ENCODE results near the gene LRRC8D.
"Not testable (repeated sequence)": the region's sequence is repeated elsewhere in the genome, so short reads cannot be mapped to it uniquely, and the experiment has no call there.

Gene LRRC8D

DNA sequence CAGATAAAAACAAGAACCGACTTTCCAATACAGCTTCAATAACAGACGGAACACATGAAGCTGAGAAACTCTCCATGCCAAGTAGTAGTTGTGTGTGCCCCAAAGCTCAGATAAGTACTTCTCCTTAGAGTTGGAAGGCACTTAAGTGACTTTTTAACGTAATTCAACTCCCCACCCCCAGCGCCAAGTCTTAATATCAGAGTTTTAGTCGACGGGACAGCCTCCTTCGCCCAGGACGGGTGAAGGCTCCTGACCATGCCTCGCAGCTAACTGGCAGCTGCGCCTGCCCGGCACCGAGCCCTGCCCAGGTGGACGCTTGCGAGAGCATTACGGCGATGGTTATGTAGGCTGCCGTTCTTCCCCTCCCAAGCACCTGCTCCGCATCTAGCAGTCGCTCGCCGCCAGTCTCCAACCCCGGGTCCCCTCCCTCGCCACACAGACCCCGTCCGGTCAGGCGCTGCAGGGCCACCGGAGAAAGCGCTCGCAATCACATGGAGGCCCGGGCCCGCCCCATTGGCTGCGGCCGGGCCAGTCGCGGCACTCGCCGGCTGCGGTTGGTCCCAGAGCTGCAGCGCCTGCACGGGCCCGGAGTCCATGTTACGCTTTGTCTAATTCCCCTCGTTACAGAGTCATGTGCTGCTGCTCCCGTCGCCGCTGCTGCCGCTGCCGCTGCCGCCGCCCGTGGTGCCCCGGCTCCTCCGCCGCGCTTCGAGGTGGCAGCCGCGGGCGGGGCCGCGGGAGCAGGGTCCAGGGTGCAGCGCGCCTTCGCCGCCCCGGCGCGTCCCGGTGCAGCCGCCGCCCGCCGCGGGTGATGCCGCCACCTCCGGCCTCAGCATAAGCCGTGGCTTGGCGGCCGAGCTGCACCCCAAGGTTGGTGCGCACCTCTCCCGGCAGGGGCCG is at the start of gene LRRC8D:
TSS of gene LRRC8D (plus strand) at position 611 of the 900 bp plus-strand sequence. CDS start 112,037 bp downstream, outside the sequence.
- DNase-seq (ENCODE audit: low read depth), result no peak

DNA sequence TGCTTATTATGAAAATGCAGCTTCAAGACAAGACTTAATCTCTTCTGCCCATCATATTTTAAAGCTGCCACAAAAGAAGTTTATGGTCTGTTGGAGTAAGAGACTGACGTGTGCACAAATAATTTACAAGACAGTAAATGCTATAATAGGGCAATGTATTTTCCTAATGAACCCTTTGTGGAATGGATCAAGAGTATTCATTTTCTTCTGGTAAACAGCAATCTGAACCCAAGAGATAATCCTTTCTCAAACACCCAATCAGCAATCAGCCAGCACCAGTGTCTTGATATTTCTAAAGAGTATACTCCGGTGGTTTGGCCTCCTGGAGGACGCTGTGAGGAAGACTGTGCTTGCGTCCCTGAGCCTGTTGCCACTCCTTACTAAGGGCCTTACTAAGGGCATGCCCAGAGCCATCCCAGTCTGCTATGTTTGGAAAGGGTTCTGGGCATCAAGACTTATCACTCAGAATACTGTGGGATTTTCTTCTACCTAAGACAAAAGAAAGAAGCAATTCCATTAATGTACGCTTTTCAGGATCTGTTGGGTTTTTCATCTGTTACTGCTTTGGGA is 48.8 kb upstream of the LRRC8D start:
- no peak for DNase-seq (ENCODE audit: low read depth)

DNA sequence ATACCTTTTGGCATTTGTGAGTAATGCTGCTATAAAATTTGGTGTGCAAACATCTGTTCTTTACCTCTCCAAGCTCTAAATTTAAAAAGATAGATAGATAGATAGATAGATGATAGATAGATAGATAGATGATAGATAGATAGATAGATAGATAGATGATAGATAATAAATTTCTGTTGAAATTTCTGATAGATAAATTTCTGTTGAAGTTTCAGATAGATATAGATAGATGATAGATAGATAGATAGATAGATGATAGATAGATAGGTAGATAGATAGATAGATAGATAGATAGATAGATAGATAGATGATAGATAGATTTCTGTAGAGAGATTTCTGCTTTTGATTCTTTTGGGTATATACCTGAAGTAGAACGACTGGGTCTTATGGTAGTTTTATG is 44.7 kb upstream of the LRRC8D start:
- DNase-seq (ENCODE audit: low read depth), result not testable (repeated sequence)

DNA sequence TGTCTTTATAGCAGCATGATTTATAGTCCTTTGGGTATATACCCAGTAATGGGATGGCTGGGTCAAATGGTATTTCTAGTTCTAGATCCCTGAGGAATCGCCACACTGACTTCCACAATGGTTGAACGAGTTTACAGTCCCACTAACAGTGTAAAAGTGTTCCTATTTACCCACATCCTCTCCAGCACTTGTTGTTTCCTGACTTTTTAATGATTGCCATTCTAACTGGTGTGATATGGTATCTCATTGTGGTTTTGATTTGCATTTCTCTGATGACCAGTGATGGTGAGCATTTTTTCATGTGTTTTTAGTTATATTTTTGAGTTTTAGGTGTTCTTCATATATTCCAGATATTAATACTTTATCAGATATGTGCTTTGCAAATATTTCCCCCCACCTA is 43.6 kb upstream of the LRRC8D start:
- DNase-seq (ENCODE audit: low read depth), result not testable (repeated sequence)

DNA sequence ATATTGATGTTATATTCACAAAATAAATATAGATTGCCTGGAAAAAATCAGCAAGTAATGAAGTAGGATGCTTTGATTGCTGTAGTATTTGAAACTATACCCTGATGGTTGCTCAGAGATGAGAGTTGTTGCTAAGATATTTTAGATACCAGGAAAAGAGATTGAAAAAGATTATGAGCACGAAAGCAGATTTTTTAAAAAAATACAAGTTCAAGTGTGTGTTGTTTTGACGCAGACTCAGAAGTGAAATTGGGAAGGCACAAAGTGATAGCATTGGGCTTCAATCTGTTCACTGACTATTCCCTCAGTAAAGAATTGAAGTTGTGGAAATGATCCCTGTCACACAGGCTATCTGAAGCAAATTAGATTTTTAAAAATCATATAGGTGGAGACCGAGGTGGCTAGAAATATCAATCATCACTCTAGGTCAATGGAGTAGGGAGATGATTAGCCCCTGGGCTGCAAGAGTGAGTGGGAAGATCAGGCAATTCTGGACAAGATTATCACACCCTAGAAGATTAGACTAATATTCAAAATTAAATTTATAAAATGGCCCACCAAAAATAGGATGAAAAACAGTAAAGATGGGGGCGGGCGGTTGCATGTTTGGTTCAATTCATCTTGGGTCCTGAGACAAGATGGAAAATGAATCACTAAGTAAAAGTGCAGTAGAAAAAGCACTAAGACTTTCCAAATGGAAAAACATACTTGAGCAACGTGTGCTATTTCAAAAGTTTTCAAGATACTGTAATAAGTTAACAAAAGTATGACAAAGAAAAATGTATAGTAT is 41.5 kb upstream of the LRRC8D start:
- no peak for DNase-seq (ENCODE audit: low read depth)

DNA sequence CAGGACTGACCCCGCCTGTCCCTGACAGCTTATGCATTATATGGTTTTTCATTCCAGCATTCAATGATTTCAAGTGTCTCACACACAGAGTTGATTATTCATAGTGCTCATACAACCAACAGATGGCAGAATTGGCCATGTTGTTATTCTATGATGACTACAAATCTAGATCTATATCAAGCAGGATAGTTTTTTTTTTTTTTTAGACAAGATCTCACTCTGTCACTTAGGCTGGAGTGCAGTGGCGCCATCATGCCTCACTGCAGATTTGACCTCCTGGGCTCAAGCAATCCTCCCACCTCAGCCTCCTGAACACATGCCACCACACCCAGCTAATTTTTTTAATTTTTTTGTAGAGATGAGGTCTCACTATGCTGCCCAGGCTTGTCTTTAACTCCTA is 40.1 kb upstream of the LRRC8D start:
- DNase-seq (ENCODE audit: low read depth), result no peak

DNA sequence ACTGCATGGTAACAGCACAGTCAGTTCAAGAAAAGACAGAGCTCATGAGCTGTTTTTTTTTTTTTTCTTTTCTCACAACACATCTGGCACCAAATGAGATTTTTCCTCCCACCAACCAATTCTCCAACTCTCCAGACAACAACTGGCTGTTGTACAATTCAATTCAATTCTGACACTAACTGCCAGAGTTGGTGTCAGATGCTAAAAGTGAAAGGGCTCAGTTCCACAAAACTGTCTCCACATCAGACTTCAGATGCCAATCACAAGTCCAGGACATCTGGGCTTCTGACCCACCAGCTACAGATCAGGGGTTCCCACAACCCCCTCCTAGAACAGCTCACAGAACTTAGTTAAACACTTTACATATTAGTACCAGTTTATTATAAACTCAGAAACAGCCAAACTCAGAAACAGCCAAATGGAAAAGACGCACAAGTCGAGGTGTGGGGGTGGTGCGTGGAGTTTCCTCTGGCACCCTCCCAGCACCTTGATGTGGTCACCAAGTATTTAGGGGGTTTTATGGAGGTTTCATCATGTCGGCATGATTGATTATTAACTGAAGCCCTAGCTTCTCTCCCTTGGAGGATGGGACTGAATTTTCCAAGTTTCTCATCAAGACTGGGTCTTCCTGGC is 39.2 kb upstream of the LRRC8D start:
- DNase-seq (ENCODE audit: low read depth), result no peak

DNA sequence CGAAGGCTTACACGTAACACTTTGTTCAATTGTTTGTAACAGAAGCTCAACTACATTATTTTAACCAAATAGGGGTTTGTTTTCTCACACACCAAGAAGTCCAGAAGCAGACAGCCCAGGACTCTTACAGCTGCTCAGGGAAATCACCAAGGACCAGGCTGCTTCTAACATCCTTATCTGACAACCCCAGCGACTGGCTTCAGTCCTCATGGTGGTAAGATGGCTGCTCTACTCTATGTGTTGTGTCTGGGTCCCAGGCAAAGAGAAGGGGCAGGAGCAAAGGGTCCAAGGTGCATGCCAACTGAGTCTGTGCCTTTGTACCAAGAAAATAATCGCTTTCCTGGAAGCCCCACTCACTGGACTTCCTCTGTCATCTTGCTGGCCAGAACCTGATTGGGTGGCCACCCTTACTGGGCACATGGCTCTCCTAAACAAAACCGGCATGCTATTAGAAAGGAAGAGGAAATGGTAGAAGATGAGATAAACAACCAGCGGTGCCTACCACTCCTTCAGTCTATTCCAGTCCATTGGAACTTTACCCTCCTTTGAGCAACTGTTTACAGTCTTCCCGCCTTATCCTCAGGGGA is 34.1 kb upstream of the LRRC8D start:
- no peak for DNase-seq (ENCODE audit: low read depth)

DNA sequence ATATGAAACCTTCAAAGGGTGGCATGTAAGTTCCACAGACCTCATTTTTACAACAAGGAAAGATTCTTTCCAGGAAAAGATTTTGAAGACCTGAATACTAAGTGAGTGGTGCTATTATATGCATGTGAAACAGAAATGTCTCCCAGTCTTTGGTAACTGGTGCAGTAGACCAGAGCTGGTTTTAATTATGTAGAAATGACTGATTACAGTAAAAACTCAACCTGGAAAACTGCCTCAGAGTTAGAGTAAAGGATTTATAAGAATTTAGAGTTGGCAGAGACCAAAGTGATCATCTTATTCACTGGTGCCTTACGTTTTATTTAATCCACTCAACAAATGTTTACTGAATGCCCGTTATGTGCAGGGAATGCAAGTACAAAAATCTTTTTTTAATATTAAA is 30.2 kb upstream of the LRRC8D start:
- DNase-seq (ENCODE audit: low read depth), result peak; percentile 26

DNA sequence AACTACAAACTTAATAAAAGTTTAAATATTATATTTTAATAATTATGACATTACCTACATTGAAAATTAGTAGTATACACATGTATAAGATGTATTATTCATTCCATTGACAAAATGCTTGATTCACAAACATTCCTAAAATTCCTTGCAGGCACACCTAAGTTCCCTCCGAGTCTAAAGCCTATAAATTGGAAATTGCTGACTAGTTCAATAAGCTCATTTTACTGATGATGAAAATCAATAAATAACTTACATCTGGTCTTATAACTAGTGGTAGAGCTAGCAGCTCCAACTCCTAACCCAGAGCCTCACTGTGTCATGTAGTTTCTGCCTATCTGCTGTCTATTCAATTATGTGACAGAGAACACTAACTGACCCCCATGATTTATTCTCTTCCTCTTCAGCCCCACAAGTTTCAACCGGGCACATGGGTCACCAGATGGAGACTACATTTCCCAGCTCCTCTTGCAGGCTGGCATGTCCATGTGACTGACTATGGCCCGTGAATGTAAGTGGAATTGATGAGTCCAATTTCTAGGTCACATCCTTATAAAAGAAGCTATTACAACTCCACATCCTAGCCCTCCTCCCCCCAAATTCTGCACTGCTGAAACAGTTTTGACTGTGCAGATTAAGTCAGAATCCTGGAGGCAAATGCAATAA is 29.6 kb upstream of the LRRC8D start:
- DNase-seq (ENCODE audit: low read depth), result no peak

DNA sequence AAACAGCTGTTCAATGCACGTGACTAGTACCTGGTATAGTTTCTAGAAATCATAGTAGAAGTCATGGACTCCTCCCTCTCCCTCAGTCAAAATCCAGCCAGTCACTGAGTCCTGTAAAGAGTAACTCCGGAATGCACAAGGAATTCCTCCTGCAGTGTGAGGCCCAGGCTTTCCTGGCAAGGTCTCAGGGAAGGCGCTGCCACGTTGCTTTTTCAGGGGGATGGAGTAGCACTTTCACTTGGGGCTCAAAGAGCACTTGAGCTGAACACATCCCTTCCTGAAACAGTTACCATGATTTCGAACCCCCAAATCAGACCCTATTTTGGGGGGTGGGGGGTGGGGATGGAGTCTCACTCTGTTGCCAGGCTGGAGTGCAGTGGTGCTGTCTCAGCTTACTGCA is 26.4 kb upstream of the LRRC8D start:
- no peak for DNase-seq (ENCODE audit: low read depth)

DNA sequence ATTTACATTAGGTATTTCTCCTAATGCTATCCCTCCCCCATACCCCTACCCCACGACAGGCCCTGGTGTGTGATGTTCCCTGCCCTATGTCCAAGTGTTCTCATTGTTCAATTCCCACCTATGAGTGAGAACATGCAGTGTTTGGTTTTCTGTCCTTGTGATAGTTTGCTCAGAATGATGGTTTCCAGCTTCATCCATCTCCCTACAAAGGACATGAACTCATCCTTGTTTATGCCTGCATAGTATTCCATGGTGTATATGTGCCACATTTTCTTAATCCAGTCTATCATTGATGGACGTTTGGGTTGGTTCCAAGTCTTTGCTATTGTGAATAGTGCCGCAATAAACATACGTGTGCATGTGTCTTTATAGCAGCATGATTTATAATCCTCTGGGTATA is 25.3 kb upstream of the LRRC8D start:
- DNase-seq (ENCODE audit: low read depth), result not testable (repeated sequence)

DNA sequence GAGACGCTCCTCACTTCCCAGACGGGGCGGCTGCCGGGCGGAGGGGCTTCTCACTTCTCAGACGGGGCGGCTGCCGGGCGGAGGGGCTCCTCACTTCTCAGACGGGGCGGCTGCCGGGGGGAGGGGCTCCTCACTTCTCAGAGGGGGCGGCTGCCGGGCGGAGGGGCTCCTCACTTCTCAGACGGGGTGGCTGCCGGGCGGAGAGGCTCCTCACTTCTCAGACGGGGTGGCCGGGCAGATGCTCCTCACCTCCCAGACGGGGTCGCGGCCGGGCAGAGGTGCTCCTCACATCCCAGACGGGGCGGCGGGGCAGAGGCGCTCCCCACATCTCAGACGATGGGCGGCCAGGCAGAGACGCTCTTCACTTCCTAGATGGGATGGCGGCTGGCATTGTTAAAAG is 23.0 kb upstream of the LRRC8D start:
- not testable (repeated sequence) for DNase-seq (ENCODE audit: low read depth)

DNA sequence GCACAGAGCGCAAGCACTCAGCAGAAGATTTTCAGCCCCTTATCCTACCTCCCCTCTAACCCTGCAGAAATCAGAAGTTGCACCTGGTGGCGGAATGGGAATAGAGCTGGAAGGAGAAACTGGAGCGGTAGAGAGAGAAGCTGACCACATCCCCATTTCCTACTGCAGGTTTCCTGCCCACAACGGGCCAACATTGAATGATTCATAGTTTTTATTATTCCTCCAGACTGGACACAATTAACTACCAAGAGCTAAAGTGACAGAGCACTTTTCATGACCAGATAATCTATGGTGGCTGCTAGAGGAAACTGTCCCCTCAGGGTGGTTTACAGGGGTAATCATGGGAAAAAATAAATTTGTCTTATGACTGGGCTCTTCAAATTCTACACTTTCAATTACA is 21.3 kb upstream of the LRRC8D start:
- DNase-seq (ENCODE audit: low read depth), result no peak

DNA sequence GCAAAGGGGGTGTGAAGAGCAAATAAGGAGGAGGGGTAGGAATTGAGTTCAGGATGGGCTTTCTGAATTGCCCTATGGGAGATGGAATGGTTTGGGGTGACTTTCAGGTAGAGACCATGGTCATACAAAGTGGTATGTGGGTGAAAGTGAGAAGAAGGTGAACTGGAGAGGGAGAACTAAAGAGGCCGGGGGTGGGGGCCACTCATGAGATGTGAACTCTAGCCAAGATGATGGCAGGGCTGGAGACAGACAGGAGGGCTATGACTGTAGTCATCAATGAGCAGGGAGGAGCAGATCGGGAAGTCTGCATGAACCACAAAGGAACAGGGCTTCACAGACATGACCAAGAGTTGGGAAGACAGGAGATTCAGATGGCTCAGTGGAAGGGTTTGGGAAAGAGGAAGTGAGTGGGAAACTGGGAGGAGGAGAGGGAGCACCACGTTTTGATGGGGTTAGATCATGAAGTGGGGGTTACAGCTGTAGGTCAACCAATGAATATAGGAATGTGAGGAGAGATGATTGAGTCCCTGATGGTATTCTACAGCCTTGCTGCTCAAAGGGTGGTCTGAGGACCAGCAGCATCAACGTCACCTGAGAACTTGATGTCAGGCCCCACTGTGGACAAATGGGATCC is 20.7 kb upstream of the LRRC8D start:
- DNase-seq (ENCODE audit: low read depth), result no peak

DNA sequence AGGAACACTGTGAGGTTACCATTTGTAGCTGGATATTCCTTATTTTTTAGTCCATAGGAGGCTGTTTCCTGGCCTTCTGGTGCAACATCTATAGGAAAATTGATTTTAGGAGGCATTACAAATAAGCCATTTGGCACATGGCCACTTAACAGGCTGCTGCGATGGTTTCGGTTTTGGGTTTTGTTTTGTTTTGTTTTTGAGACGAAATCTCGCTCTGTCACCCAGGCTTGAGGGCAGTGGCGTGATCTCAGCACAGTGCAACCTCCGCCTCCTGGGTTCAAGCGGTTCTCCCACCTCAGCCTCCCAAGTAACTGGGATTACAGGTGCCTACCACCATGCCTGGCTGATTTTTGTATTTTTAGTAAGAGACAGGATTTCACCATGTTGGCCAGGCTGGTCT is 20.1 kb upstream of the LRRC8D start:
- no peak for DNase-seq (ENCODE audit: low read depth)

DNA sequence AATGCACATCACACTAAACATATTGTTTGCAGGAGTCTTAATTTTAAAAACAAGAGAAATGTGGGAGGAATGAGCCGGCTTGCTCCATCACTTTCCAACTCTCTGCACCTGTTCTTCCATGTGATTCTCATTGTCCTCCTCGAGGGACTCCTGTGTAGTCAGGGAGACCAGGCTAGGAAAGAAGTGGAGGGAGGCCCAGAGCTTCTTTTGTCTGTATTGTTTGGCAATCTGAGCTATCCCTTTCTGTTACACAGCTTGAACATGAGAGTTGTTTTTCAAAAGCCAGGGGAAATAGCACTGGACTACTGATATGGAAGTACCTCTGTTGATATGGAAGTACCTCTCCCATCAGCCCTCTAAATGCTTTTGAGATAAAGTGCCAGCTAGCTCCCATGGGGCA is 18.8 kb upstream of the LRRC8D start:
- no peak for DNase-seq (ENCODE audit: low read depth)

DNA sequence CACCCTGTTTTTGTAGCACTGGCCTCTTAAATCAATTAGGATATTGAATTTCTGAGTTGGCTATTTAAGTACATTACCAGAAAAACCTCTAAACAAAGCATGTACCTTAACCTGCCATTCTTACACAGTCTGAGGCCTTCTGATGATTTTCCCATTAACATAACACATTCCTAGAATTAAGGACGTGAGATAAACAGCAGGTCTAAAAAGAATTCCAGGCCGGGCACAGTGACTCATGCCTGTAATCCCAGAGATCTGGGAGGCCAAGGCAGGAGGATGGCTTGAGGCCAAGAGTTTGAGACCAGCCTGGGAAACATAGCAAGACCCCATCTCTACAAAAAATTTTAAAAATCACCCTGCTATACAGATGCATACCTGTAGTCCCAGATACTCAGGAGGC is 18.0 kb upstream of the LRRC8D start:
- no peak for DNase-seq (ENCODE audit: low read depth)

DNA sequence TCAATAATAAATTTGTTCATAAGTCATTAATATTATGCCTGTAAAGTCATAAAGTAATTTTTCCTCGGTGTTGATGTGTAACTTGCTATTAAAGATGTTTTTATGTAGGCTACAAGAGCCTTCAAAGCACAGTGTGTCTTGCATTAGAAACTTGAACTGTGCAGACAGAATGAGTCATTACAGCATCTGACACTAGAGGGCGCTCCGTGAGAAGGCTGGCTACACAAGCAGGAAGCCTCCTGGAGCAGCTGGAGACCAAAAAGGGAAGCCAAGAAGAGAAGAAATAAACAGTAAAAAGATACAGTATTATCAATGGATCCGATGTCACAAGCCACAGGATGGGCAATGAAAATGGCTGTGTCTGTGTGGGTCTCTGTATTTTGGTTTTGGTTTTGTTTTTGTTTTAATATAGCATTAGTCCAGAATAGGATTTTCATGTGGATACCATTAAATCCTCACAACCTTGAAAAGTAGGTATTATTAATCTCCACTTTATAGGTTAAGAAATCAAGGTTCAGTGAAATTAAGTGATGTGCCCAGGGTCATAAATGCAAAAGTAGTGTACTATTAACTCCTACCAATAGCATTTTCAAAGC is 16.1 kb upstream of the LRRC8D start:
- DNase-seq (ENCODE audit: low read depth), result no peak

DNA sequence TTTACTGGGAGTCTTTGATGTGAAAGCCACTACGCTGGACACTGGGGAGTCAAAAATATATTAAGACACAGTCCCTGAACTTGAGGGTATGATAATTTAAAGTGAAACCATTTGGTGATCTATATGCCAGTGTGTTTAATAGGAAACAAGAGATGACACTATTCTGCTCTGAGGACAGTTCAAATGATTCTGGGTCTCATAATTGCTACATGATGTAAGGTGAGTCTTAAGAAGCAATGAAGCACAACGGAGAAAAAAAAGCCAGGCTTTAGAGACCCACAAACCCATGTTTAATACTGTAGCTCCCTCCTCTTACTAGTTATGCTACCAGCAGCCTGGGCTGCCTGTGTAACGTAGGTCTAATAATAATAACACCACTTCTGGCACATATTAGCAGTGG is 14.2 kb upstream of the LRRC8D start:
- no peak for DNase-seq (ENCODE audit: low read depth)

DNA sequence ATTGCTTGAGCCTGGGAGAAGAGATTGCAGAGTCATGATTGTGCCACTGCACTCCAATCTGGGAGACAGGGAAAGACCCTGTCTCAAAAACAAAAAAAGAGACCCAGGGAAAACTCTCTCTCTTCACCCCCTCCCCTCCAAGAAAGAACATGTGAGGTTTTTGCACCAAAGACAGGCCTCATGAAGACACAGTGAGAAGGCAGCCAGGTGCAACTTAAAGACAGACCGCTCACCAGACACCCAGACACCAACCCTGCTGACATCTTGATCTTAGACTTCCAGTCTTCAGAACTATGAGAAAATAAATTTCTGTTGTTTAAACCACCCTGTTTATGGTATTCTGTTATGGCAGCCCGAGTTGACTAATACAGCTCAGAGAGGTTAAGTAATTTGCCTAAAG is 13.3 kb upstream of the LRRC8D start:
- DNase-seq (ENCODE audit: low read depth), result no peak

Data from GM04503 (cell line).